Stimulated activated CD4-positive, alpha-beta T cell treated with anti-CD3 and anti-CD28 coated beads, Interleukin-15, amount 100 ng/mL, for 1 hour (primary cell): Measurements from ENCODE around the gene CALM3.

Source experiments
- DNase-seq, 2 donors: peaks; one replicate each; pipeline ENCODE4 v3.0.0-alpha.2; 2020; ENCODE audit warnings: low read depth in 1 of 2, low spot score in 1 of 2

Gene CALM3

DNA sequence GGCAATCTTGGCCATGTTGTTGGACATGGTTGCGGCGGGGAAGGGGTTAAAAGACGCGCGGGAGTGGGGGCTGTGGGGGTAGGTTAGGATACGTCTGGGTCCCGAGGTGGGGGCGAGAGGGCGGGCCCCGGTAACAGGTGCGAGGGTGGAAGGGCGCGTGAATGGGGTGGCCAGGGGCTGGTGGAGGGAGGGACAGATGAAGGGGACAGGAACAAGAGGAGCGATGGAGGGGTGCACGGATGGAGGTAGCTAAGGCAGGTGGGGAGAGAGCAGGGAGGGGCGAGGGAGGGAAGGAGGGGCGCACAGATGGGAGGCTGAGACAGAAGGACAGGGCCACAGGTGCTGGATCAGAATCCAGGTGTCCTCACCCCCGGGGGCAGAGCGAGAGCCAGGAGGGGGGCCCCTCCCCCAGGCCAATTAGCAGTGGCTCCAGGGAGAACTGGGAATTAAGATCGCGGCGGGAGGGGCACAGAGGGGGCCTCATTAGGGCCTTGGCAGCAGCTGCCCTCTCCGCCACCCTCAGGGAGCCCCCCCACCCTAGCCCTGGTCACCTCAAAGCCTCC is 33.6 kb downstream of the CALM3 start:
- DNase-seq: no peak

- no peak for DNase-seq
Observed at GRCh38 chr19:46635920-46636761, 35.0 kb downstream of the CALM3 start, which contains the start of gene GNG8. TSS of gene GNG8 (minus strand) at chr19:46636202. CDS start at chr19:46634682, 1,520 bp downstream.

DNA sequence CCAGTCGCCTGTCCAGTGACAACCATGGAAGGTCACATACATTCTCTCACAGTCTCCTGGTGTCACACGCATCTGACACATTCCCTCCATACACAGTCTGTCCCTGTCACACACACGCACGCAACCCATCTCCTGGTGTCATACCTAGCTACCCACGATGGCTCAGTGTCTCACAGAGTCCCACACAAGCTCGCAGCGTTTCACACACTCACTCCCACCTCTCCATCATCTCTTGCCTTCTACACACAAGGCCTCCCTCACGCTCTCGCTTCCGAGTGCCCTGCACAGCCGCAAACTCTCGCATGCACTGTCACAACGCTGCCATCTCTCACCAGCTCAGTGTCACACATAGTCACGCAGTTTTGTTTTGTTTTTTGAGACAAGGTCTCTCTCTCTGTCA is 36.1 kb downstream of the CALM3 start:
- no peak for DNase-seq

- DNase-seq: no peak
Observed at GRCh38 chr19:46639358-46640182, 38.4 kb downstream of the CALM3 start.

- DNase-seq: no peak
Observed at GRCh38 chr19:46640656-46641055, 39.5 kb downstream of the CALM3 start.

- DNase-seq: no peak
Observed at GRCh38 chr19:46644720-46645119, 43.6 kb downstream of the CALM3 start.

DNA sequence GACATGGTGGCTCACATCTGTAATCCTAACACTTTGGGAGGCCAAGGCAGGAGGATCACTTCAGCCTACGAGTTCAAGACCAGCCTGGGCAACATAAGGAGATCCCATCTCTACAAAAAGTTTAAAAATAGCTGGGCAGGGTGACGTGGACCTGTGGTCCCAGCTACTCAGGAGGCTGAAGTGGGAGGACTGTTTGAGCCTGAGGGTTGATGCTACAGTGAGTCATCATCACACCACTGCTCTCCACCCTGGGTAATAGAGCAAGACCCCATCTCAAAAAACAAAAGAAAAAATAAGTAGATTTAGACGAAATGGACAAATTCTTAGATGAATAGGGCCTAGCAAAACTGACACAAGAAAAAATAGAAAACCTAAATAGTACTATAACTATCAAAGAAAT is 45.3 kb downstream of the CALM3 start:
- no peak for DNase-seq

- no peak for DNase-seq
Observed at GRCh38 chr19:46648060-46648960, 47.2 kb downstream of the CALM3 start.

DNA sequence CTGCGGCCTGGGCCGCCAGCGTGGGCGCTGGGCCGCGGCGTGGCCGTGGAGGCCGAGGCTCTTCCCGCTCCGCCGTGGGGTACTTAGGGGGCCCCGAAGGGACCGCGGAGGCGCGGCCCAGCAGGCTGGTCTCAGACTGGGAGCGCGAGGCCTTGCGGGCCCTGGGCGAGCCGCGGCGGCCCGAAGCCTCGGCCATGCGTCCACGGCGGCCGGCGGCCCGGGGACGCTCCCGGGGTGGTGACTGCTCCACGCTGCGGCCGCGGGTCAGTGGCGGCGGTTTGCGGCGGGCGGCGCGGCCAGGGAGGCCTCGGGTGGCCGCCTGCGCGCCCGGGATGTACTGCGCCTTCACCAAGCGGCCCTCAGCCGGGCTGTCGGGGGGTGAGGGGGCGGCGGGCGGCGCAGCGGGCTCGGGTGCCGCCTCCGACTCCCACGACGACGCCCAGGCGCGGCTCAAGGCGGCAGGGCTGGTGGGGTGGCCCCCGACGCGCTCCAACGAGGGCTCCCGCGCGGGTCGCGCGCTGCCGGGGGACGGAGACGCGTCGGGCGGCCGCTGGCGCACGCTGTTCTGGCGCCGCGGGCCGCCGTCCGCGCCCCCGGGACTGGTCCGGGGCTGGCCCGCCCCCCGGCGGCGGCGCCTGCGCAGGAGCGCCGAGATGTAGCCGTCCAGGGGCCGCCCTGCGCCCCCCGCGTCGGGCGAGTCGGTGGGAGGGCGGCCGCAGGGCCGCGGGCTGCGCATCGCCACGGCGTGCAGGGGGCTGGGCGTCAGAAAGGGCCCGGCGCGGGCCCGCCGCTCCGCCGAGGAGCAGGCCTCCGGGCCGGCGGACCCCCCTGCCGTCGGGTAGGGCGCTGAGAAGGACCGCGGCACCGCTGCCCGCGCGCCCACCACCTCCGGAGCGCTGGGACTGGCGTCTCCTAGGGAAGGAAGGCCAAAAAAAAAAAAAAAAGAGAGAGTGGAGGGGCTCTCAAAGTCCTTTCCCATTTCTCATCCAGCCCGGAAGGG is 48.1 kb downstream of the CALM3 start:
- no peak for DNase-seq

DNA sequence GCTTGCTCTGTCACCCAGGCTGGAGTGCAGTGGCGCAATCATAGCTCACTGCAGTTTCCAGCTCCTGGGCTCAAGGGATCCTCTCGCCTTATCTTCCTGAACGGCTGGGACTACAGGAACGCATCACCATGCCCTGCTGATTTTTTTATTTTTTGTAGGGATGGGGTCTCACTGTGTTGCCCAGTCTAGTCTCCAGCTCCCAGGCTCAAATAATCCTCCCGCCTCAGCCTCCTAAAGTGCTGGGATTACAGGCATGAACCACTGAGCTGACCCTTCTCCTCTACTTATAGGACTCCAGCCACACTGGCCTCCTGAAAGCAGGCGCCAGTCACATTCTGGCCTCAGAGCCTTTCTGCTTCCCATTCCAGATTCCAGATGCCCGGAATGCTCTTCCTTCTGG is 49.3 kb downstream of the CALM3 start:
- no peak for DNase-seq

DNA sequence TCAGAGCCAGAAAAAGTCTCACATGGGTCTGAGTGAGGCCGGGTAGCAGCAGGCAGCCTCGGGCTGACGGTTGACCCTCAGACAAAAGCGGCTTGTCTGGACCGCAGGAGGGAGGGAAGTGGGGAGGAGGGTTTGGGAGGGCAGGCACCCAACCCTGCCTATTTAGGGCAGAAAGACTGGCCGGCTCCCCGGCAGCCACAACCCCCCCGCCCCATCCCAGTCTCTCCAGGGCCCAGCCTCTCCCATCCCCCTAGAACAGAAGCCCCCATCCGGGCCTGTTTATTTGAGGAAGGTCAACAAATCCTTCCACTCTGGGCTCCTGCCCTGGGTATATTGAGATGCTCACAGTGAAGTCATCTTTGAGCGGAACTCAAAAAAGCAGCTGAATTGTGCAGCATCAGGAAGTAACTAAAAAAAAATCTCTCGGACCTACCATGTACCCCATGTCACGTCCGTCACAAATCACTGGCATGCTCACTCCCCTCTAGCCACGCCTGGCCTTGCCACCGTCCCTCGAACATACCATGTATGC is 53.6 kb downstream of the CALM3 start:
- no peak for DNase-seq

DNA sequence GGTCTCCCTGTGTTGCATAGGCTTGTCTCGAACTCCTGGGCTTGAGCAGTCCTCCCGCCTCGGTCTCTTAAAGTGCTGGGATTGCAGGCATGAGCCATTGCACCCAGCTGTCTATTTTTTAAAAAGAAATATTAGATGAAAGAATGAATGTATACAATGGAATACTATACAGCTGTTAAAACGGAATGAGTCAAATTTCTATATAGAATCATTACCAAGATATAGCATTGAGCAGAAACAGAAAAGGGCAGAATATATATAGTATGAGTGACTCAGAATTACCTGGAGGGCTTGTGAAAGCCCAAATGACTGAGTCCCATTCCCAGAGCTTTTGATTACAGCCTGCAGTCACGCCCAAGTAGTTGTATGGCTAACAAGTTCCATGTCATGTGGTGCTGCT is 55.4 kb downstream of the CALM3 start:
- no peak for DNase-seq

- DNase-seq: no peak
Observed at GRCh38 chr19:46659151-46660007, 58.2 kb downstream of the CALM3 start.

DNA sequence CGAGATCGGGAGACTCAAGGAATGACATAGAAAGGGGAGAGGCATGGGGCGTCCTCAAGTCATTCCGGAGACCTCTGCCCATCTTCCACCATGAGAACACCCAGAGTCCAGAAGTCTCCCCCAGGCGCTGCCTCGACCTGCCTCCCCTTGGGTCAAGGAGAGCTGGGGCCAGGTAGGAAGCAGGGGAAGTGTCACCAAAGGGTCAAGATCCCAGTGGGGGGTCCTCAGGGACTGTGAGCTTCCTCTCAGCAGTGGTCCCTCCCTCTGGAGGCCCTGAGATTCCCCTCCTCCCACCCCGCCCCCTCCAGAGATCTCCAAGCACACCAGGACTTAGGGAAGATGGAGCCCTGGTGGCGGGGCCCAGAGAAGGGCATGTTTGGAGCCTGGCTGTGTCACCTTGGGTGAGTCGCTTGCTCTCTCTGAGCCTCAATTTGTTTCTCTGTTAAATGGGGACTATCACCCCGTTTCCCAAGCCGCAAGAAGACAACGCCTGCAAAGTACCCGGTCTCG is 58.9 kb downstream of the CALM3 start:
- no peak for DNase-seq
